ENCODE data around the gene POU2AF3.
A peak's percentile ranks its signal among the peaks of the same experiment; 100 is the strongest.

POU2AF3 gene

GRCh38 chr11:111331711-111332479 lies 33.5 kb downstream of the POU2AF3 start:
- Mint-ChIP-seq H3K9me3 (no peaks in the 10 kb centered on the region), H3K4me3 (no peak overlapping the region), H3K27ac (no peak overlapping the region), H3K36me3 (no peaks in the 10 kb centered on the region), H3K27me3 (no peaks in the 10 kb centered on the region), H3K4me1 (no peaks in the 10 kb centered on the region)

GRCh38 chr11:111334532-111335502 lies 36.5 kb downstream of the POU2AF3 start:
- Mint-ChIP-seq H3K4me3 (no peak overlapping the region), H3K27me3 (no peaks in the 10 kb centered on the region), H3K4me1 (no peaks in the 10 kb centered on the region), H3K27ac (peak overlapping the region; percentile 3), H3K9me3 (peaks cover 6% of the 10 kb centered on the region), H3K36me3 (peaks cover 4% of the 10 kb centered on the region)

GRCh38 chr11:111335549-111335948 lies 37.2 kb downstream of the POU2AF3 start:
- Mint-ChIP-seq H3K36me3 (peaks cover 7% of the 10 kb centered on the region), H3K9me3 (peaks cover 7% of the 10 kb centered on the region), H3K4me1 (no peaks in the 10 kb centered on the region), H3K27me3 (no peaks in the 10 kb centered on the region), H3K27ac (no peak overlapping the region), H3K4me3 (no peak overlapping the region)

- H3K9me3 Mint-ChIP-seq: peaks cover 7% of the 10 kb centered on the region
- H3K36me3 Mint-ChIP-seq: peaks cover 7% of the 10 kb centered on the region
- no peaks in the 10 kb centered on the region for H3K27me3 Mint-ChIP-seq
- no peak overlapping the region for H3K27ac Mint-ChIP-seq
- H3K4me3 Mint-ChIP-seq: no peak overlapping the region
- H3K4me1 Mint-ChIP-seq: no peaks in the 10 kb centered on the region
These were observed 37.7 kb downstream of the POU2AF3 start for GRCh38 chr11:111336062-111336461.

GRCh38 chr11:111336582-111337256 lies 38.4 kb downstream of the POU2AF3 start:
- no peak overlapping the region for H3K4me3 Mint-ChIP-seq
- peaks cover 7% of the 10 kb centered on the region for H3K36me3 Mint-ChIP-seq
- no peak overlapping the region for H3K27ac Mint-ChIP-seq
- peaks cover under 1% of the 10 kb centered on the region for H3K4me1 Mint-ChIP-seq
- peaks cover 7% of the 10 kb centered on the region for H3K9me3 Mint-ChIP-seq
- H3K27me3 Mint-ChIP-seq: no peaks in the 10 kb centered on the region

- no peak overlapping the region for H3K4me3 Mint-ChIP-seq
- H3K27me3 Mint-ChIP-seq: no peaks in the 10 kb centered on the region
- peaks cover 7% of the 10 kb centered on the region for H3K9me3 Mint-ChIP-seq
- H3K4me1 Mint-ChIP-seq: peaks cover 8% of the 10 kb centered on the region
- H3K36me3 Mint-ChIP-seq: peaks cover 7% of the 10 kb centered on the region
- H3K27ac Mint-ChIP-seq: no peak overlapping the region
These were observed 41.5 kb downstream of the POU2AF3 start for GRCh38 chr11:111339758-111340388.

GRCh38 chr11:111342329-111342728 lies 44.0 kb downstream of the POU2AF3 start:
- H3K9me3 Mint-ChIP-seq: peaks cover 7% of the 10 kb centered on the region
- H3K27ac Mint-ChIP-seq: no peak overlapping the region
- H3K36me3 Mint-ChIP-seq: peaks cover 7% of the 10 kb centered on the region
- H3K4me3 Mint-ChIP-seq: no peak overlapping the region
- peaks cover 8% of the 10 kb centered on the region for H3K4me1 Mint-ChIP-seq
- no peaks in the 10 kb centered on the region for H3K27me3 Mint-ChIP-seq

- Mint-ChIP-seq H3K9me3 (peaks cover 7% of the 10 kb centered on the region), H3K4me1 (peaks cover 8% of the 10 kb centered on the region), H3K27ac (no peak overlapping the region), H3K36me3 (peaks cover 7% of the 10 kb centered on the region), H3K4me3 (no peak overlapping the region), H3K27me3 (no peaks in the 10 kb centered on the region)
These were observed 45.7 kb downstream of the POU2AF3 start for GRCh38 chr11:111344032-111344431.

- Mint-ChIP-seq H3K27me3 (no peaks in the 10 kb centered on the region), H3K36me3 (no peaks in the 10 kb centered on the region), H3K4me1 (peaks cover 3% of the 10 kb centered on the region), H3K9me3 (no peaks in the 10 kb centered on the region), H3K4me3 (no peak overlapping the region), H3K27ac (no peak overlapping the region)
These were observed 48.8 kb downstream of the POU2AF3 start for GRCh38 chr11:111347002-111347722.

- no peaks in the 10 kb centered on the region for H3K4me1 Mint-ChIP-seq
- H3K36me3 Mint-ChIP-seq: no peaks in the 10 kb centered on the region
- no peaks in the 10 kb centered on the region for H3K27me3 Mint-ChIP-seq
- H3K4me3 Mint-ChIP-seq: no peak overlapping the region
- no peak overlapping the region for H3K27ac Mint-ChIP-seq
- H3K9me3 Mint-ChIP-seq: no peaks in the 10 kb centered on the region
These were observed 49.4 kb downstream of the POU2AF3 start for GRCh38 chr11:111347723-111348115.

- Mint-ChIP-seq H3K27ac (no peak overlapping the region), H3K27me3 (no peaks in the 10 kb centered on the region), H3K4me3 (no peak overlapping the region), H3K36me3 (no peaks in the 10 kb centered on the region), H3K9me3 (no peaks in the 10 kb centered on the region), H3K4me1 (no peaks in the 10 kb centered on the region)
These were observed 49.8 kb downstream of the POU2AF3 start for GRCh38 chr11:111348147-111348546.

GRCh38 chr11:111349191-111349695 lies 50.9 kb downstream of the POU2AF3 start:
- Mint-ChIP-seq H3K9me3 (no peaks in the 10 kb centered on the region), H3K4me3 (no peak overlapping the region), H3K4me1 (no peaks in the 10 kb centered on the region), H3K27me3 (no peaks in the 10 kb centered on the region), H3K27ac (no peak overlapping the region), H3K36me3 (peaks cover 3% of the 10 kb centered on the region)

GRCh38 chr11:111350811-111351210 lies 52.5 kb downstream of the POU2AF3 start:
- Mint-ChIP-seq H3K9me3 (no peaks in the 10 kb centered on the region), H3K27me3 (no peaks in the 10 kb centered on the region), H3K4me3 (no peak overlapping the region), H3K27ac (no peak overlapping the region), H3K36me3 (peaks cover 4% of the 10 kb centered on the region), H3K4me1 (no peaks in the 10 kb centered on the region)

GRCh38 chr11:111351374-111352055 lies 53.2 kb downstream of the POU2AF3 start:
- no peak overlapping the region for H3K4me3 Mint-ChIP-seq
- no peak overlapping the region for H3K27ac Mint-ChIP-seq
- H3K9me3 Mint-ChIP-seq: no peaks in the 10 kb centered on the region
- no peaks in the 10 kb centered on the region for H3K4me1 Mint-ChIP-seq
- H3K27me3 Mint-ChIP-seq: no peaks in the 10 kb centered on the region
- peaks cover 4% of the 10 kb centered on the region for H3K36me3 Mint-ChIP-seq

All from activated naive CD4-positive, alpha-beta T cell treated with anti-CD3 and anti-CD28 coated beads, Interleukin-2, amount 50 U/mL, for 24 hours (primary cell).